SH-SY5Y (cell line): ENCODE results near the gene CACNG7.

ENCODE experiments used
- GATA2 ChIP-seq: IDR thresholded peaks from 2 replicates; pipeline ENCODE4 v1.6.1; 2011; ENCODE audit warnings: mild to moderate bottlenecking, low read depth, low read length
- GATA3 ChIP-seq: IDR thresholded peaks from 2 replicates; pipeline ENCODE4 v1.6.1; 2011; ENCODE audit warnings: low read depth, mild to moderate bottlenecking, low read length, moderate library complexity

DNA sequence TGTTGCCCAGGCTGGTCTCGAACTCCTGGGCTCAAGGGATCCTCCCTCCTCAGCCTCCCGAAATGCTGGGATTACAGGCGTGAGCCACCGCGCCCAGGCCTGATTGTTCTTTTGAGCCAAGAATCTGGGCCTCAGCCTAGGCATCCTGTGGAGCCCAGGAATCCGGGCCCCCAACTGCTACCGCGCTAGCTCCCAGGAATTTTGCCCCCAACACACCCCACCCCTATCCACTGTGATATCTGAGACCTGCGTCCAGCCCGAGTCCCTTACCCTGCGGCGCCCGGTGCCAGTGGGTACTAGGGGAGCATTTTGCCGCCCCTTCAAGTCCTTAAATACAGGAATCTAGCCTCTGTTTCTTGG is 42.2 kb upstream of the CACNG7 start:
- no peak for TF ChIP-seq GATA2
- TF ChIP-seq GATA3 = no peak
